PC-9 (cell line): Measurements from ENCODE around the gene ABHD5.

Source experiments
- CTCF ChIP-seq: fragments of 200-600 bp; sonication (generic); conservative IDR thresholded peaks from 2 replicates; pipeline ENCODE4 v1.6.1; 2017; ENCODE audit warnings: mixed run types, antibody characterized with exemption, mild to moderate bottlenecking, moderate library complexity
- EZH2 ChIP-seq: fragments of 200-600 bp; sonication (generic); IDR thresholded peaks from 2 replicates; pipeline ENCODE4 v1.8.0; 2017; ENCODE audit warnings: antibody characterized with exemption, low read depth

DNA sequence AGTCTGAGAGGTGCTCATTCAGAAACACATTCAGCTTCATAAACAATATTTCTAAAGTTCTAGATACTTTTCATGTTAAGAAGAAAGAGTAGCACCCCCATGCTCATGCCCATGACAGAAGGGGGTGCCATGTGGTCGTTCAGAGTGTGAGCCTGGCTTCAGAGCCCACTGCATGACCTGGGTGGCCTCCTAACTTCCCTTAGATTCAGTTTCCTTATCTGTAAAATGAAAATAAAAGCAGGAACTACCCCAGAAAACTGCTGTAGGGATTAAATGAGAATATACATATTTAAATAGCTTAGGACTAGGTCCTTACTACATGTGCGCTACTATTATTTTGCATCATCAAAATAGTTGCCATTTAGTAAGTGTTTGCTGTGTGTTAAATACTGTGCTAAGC lies 69.2 kb downstream of the ABHD5 start:
- TF ChIP-seq CTCF (no peak), EZH2 (no peak)
